HCT116 (cell line): Measurements from ENCODE around the gene HMGB2. TPM values are rescaled to one million over a fixed set of nuclear protein-coding genes. Genes with fewer than 3 reads are reported as not detected.

Source experiments
- ATAC-seq: fragments of 200-7000 bp; cut with Tn5 transposase; 2 replicates; pipeline ENCODE4 v1.9.1; 2020; ENCODE audit warnings: mild to moderate bottlenecking, moderate library complexity
- BruUV-seq: library from RNA; stranded (reverse); fragments of 400-500 nt; replicated peaks from 2 replicates; lab custom pipeline; 2021; lab: Mats Ljungman, UMichigan
- CTCF ChIA-PET: fragments of 300-600 bp; sonication (Branson Sonifier 250); formaldehyde crosslinking; loops from one replicate; lab custom pipeline; 2021; ENCODE audit warnings: antibody characterized with exemption; lab: Charles Lee
- POLR2A ChIA-PET: fragments of 300-600, 350-600 bp; sonication (Branson Sonifier 250); formaldehyde crosslinking; loops from one replicate; lab custom pipeline; 2021; ENCODE audit warnings: antibody characterized with exemption; lab: Charles Lee
- RAD21 ChIA-PET, 2 experiments: fragments of 300-600 bp; sonication (Branson Sonifier 250); formaldehyde crosslinking; loops; one replicate each; lab custom pipeline; 2023; ENCODE audit warnings: low total read pairs in 2 of 2; ENCODE audit not compliant: uncharacterized antibody in 2 of 2, unreplicated experiment in 2 of 2, low non-redundant PET in 1 of 2; lab: Charles Lee
- DNase-seq: peaks from one replicate; pipeline ENCODE4 v3.0.0-alpha.2; 2010; ENCODE audit warnings: low read depth, low spot score
- H2AFZ ChIP-seq: fragments of 200-600 bp; shearing (Covaris generic), sonication (generic); 2 replicates; pipeline ENCODE4 v1.6.1; 2017; ENCODE audit warnings: low read depth, mixed run types, mixed read lengths, antibody characterized with exemption, low read length; ENCODE audit not compliant: poor library complexity, severe bottlenecking
- H3K27ac ChIP-seq: 2 replicates; pipeline ENCODE4 v1.5.1; 2012; ENCODE audit warnings: low read depth, low read length
- H3K27me3 ChIP-seq: fragments of 200-600 bp; sonication (generic); 2 replicates; pipeline ENCODE4 v1.6.1; 2016; ENCODE audit warnings: mixed run types, low read length, mixed read lengths; ENCODE audit not compliant: insufficient read depth
- H3K36me3 ChIP-seq, 2 experiments: fragments of 200-500 bp in 1 of 2; fragments of 200-600 bp in 1 of 2; sonication (Bioruptor generic) in 1 of 2; sonication (generic) in 1 of 2; 2 replicates each; pipeline versions ENCODE4 v1.5.1 to v1.6.1; 2014 to 2016; ENCODE audit warnings: low read length in 2 of 2, inconsistent platforms in 1 of 2, mixed read lengths in 1 of 2, mixed run types in 1 of 2; ENCODE audit not compliant: insufficient read depth in 2 of 2, control insufficient read depth in 1 of 2
- H3K4me1 ChIP-seq, 2 experiments: fragments of 200-600 bp in 1 of 2; sonication (generic) in 1 of 2; 2 replicates each; pipeline versions ENCODE4 v1.5.1 to v1.6.1; 2012 to 2017; ENCODE audit warnings: low read length in 2 of 2, inconsistent platforms in 1 of 2, mild to moderate bottlenecking in 1 of 2, mixed read lengths in 1 of 2, mixed run types in 1 of 2, moderate library complexity in 1 of 2; ENCODE audit not compliant: insufficient read depth in 2 of 2, control insufficient read depth in 1 of 2
- H3K4me2 ChIP-seq: fragments of 200-600 bp; sonication (generic); 2 replicates; pipeline ENCODE4 v1.6.1; 2017; ENCODE audit warnings: mixed run types, low read length, mixed read lengths
- H3K4me3 ChIP-seq, 2 experiments: fragments of 200-600 bp in 1 of 2; sonication (generic) in 1 of 2; replicated peaks in 1 of 2; 2 replicates each; pipeline ENCODE4 v1.5.1; 2011 to 2016; ENCODE audit warnings: low read length in 2 of 2, control low read depth in 1 of 2, low read depth in 1 of 2, mild to moderate bottlenecking in 1 of 2, mixed read lengths in 1 of 2, mixed run types in 1 of 2
- H3K79me2 ChIP-seq: fragments of 200-600 bp; sonication (generic); 2 replicates; pipeline ENCODE4 v1.6.1; 2017; ENCODE audit warnings: mild to moderate bottlenecking, mixed run types, low read length, moderate library complexity, mixed read lengths; ENCODE audit not compliant: insufficient read depth
- H3K9ac ChIP-seq: fragments of 200-600 bp; sonication (generic); 2 replicates; pipeline ENCODE4 v1.6.1; 2016; ENCODE audit warnings: low read length, mixed read lengths
- H3K9me2 ChIP-seq: fragments of 200-600 bp; sonication (generic), shearing (Covaris generic); 2 replicates; pipeline ENCODE4 v1.6.1; 2017; ENCODE audit warnings: mixed run types, mild to moderate bottlenecking, moderate library complexity; ENCODE audit not compliant: insufficient read depth
- H3K9me3 ChIP-seq, 2 experiments: fragments of 200-500 bp in 1 of 2; fragments of 200-600 bp in 1 of 2; sonication (Bioruptor generic) in 1 of 2; sonication (generic) in 1 of 2; 2 replicates each; pipeline ENCODE4 v1.6.1; 2014 to 2017; ENCODE audit warnings: low read length in 2 of 2, mixed read lengths in 2 of 2, inconsistent platforms in 1 of 2, low read depth in 1 of 2, mild to moderate bottlenecking in 1 of 2, mixed run types in 1 of 2, moderate library complexity in 1 of 2; ENCODE audit not compliant: control insufficient read depth in 1 of 2, insufficient read depth in 1 of 2
- H4K20me1 ChIP-seq: fragments of 200-600 bp; sonication (generic), shearing (Covaris generic); 2 replicates; pipeline ENCODE4 v1.6.1; 2017; ENCODE audit warnings: mixed run types, mild to moderate bottlenecking, moderate library complexity; ENCODE audit not compliant: insufficient read depth
- CBX3 ChIP-seq: IDR thresholded peaks from 2 replicates; pipeline ENCODE4 v1.6.1; 2012; ENCODE audit warnings: low read depth
- EGR1 ChIP-seq: IDR thresholded peaks from 2 replicates; pipeline ENCODE4 v1.6.1; 2012; ENCODE audit warnings: low read depth
- FOSL1 ChIP-seq: IDR thresholded peaks from 2 replicates; pipeline ENCODE4 v1.6.1; 2012; ENCODE audit warnings: low read depth
- JUND ChIP-seq: IDR thresholded peaks from 2 replicates; pipeline ENCODE4 v1.6.1; 2012
- POLR2A ChIP-seq: IDR thresholded peaks from 2 replicates; pipeline ENCODE4 v1.7.0; 2011; ENCODE audit warnings: borderline replicate concordance; ENCODE audit not compliant: insufficient read depth, insufficient read length; ENCODE audit errors: extremely low read depth
- POLR2AphosphoS5 ChIP-seq: IDR thresholded peaks from 2 replicates; pipeline ENCODE4 v1.6.1; 2011; ENCODE audit warnings: mild to moderate bottlenecking, low read depth, low read length, moderate library complexity
- SIN3A ChIP-seq: IDR thresholded peaks from 2 replicates; pipeline ENCODE4 v1.6.1; 2012; ENCODE audit warnings: low read depth
- SP1 ChIP-seq: IDR thresholded peaks from 2 replicates; pipeline ENCODE4 v1.6.1; 2012; ENCODE audit warnings: low read depth
- SRF ChIP-seq: IDR thresholded peaks from 2 replicates; pipeline ENCODE4 v1.6.1; 2012; ENCODE audit warnings: low read depth
- TCF7L2 ChIP-seq: IDR thresholded peaks from 2 replicates; pipeline ENCODE4 v1.7.0; 2011; ENCODE audit warnings: borderline replicate concordance, inconsistent platforms; ENCODE audit not compliant: insufficient read depth, insufficient read length; ENCODE audit errors: extremely low read depth
- intact Hi-C: fragments of 100-400 bp; cut with micrococcal nuclease; formaldehyde crosslinking; loops from 2 replicates; pipeline ENCODE4 v1.10.0; 2022
- total RNA-seq: library from RNA; stranded (reverse); gene quantifications from one replicate; pipeline ENCODE4 v1.2.1, GENCODE V29; 2021; ENCODE audit not compliant: unreplicated experiment
- TF ChIP-seq, protein P1 (sequence below): IDR thresholded peaks from 2 replicates; pipeline ENCODE4 v1.6.1; 2012
- TF ChIP-seq, protein P2 (sequence below): IDR thresholded peaks from 2 replicates; pipeline ENCODE4 v1.6.1; 2012

The HMGB2 gene
- total RNA-seq, 1 experiment from 2014 or later, result 388 TPM

DNA sequence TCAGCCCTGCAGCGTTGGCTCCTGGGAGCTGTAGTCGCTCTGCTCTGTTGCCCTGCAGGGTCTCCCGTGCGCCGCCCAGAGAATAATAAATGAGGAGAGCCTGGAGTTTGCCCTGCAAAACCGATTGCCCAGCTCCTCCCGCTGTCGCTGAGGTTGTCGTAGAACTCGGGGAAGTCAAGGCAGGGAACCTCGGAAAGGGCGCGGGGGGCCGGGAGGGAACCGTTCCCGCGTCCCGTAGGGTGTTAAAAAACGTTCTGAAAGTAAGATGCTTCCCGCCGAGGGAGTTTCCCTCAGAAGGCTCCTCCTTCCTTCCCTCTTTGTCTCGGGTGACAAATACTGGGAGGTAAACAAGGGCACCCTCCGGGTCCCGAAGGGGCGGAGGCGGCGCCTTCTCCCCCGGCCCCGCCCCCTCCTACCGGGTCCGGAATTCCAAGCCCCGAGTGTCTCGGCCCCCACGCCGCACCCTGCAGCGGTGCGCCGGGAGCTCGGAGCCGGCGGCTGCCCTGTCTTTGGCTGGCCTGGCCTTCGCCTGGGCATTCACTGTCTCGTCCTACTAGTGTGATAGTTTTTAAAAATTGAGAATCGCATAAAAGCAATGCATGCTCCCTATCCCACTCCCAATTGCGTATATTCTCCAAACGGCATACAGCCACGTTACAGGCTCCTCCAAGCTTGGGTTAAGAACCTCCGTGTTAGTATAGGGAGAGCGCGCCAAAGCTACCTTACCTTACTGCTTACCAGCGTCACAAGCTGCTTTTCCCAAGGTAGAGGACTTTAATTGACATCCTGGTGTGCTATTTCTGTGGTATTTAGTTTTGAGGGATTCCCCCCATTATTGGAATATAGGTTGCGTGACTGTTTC is 964 bp upstream of the HMGB2 start:
- H3K27me3 ChIP-seq, result no peaks in the 10 kb centered on the region
- H3K36me3 ChIP-seq, result peaks cover 4 to 25% of the 10 kb centered on the region in 2 experiments; a peak in 3 of 4 replicates
- POLR2A ChIA-PET, result interaction anchor here (0.7 to 4.9 kb wide), 10 partner anchors 9 to 337 kb away, joined by 3 to 54 read pairs (median 4); partner anchors contain the start of gene SAP30
- DNase-seq (peak; percentile 79), ATAC-seq (peak; percentile 73)
- H3K4me3 ChIP-seq, result peak overlapping the region; percentile 93 to 95
- no peaks in the 10 kb centered on the region for H3K9me3 ChIP-seq
- intact Hi-C loops, result loop anchor here (2.0 kb wide), 1 partner anchor 36 kb away; the partner anchor contains the start of gene SAP30
- H3K4me1 ChIP-seq, result peaks cover 10 to 26% of the 10 kb centered on the region in 2 experiments; a peak in 3 of 4 replicates
- H4K20me1 ChIP-seq, result no peaks in the 10 kb centered on the region
- peak; percentile 20; the same call in 1 of the 2 replicates for TF ChIP-seq JUND
- TF ChIP-seq SP1, result 0 out of 2 replicates have a peak, but pooled peaks have one; percentile 33
- TF ChIP-seq EGR1, result peak; percentile 75
- peak; percentile 90 for TF ChIP-seq SIN3A
- TF ChIP-seq TCF7L2, result peak; percentile 16
- TF ChIP-seq POLR2A, result peak; percentile 93
- TF ChIP-seq, protein P1, sequence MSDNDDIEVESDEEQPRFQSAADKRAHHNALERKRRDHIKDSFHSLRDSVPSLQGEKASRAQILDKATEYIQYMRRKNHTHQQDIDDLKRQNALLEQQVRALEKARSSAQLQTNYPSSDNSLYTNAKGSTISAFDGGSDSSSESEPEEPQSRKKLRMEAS, result peak; percentile 73
- TF ChIP-seq POLR2AphosphoS5, result peak; percentile 92
- TF ChIP-seq, protein P2, sequence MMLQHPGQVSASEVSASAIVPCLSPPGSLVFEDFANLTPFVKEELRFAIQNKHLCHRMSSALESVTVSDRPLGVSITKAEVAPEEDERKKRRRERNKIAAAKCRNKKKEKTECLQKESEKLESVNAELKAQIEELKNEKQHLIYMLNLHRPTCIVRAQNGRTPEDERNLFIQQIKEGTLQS, result no peak
- TF ChIP-seq FOSL1, result no peak
- TF ChIP-seq CBX3, result peak; percentile 73
- TF ChIP-seq SRF, result no peak
- peak overlapping the region; percentile 87 for H3K27ac ChIP-seq
- no peaks in the 10 kb centered on the region for H3K9me2 ChIP-seq
- H3K9ac ChIP-seq, result peak overlapping the region; percentile 100
- CTCF ChIA-PET, result interaction anchor here (1.0 to 1.4 kb wide), 4 partner anchors 17 to 85 kb away, joined by 3 to 5 read pairs (median 3); no protein-coding TSS in a partner anchor
- RAD21 ChIA-PET, result interaction anchor here (1.0 to 1.2 kb wide), 2 partner anchors 34 to 35 kb away, joined by 3 read pairs; partner anchors contain the start of gene SAP30 (in 1 of the 2)
- BruUV-seq, result TSS peak; percentile 70
- peak overlapping the region; percentile 58 for H2AFZ ChIP-seq
- H3K79me2 ChIP-seq, result peaks cover 38% of the 10 kb centered on the region
- peak overlapping the region; percentile 92 for H3K4me2 ChIP-seq
